NCI-H2171 (cell line): ENCODE data around the gene MEIOC.

Source experiments
- DNase-seq: peaks from one replicate; lab custom pipeline; 2025; lab: John Stamatoyannopoulos, UW

The MEIOC gene

DNA sequence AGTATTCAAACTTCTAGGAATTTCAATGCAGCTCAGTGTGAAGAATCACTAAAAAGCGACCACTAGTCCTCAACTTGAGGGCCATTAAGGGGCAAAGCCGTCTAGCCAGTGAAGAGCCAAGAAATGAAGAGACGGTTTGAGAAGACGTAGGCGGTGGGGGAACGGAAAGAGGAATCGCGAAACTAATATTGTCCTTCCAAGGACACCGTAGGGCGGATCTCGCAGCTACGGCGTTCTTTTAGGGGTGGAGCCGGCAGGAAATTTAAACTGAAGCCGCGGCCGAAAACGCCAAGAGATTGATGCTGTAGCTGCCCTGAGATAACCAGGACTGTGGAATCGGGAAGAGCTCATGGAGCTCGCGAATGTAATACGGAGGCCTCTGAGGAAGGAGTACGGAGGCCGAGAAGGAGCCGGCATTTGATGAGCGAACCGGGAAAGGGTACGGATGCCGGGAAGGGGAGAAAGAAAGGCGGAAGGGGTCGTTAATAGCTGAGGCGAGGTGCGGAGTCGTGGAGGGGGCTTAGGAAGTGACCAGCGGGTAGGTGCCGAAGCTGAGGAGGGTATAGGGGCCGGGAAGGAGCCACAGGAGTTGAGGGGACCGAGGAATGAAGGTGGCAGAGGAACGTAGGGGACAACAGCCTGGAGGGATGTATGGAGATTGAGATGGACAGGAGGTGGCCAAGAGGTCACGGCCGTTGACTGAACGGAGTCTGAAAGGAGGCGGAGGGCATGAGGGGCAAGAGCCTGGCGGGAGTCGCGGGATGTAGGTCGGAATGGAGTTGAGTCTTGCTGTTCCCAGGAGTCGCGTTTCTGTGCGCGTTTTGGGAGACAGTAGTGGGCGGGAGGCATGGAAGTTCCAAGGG lies 52.4 kb downstream of the MEIOC start, which contains the start of gene DBF4B:
Gene DBF4B (plus strand): TSS at position 265 of the 863 bp plus-strand sequence. CDS start 156 bp downstream, at position 421.
- DNase-seq = peak; percentile 83

DNA sequence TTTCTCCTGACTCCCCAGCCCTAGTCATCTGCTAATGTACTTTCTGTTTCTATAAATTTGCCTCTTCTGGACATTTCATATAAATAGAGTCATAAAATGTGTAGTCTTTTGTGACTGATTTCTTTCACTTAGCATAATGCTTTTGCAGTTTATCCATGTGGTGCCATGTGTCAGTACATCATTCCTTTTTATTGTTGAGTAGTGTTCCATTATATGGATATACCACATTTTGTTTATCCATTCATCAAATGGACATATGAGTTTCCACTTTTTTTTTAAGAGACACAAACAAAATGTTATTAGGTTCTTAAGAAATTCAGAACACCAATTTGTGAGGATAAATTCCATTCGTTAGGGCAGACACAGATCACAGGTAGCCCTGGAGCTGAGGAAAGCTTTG lies 63.2 kb downstream of the MEIOC start:
- no peak for DNase-seq

GRCh38 chr17:44722254-44722653 lies 66.0 kb downstream of the MEIOC start:
- no peak for DNase-seq
